Ishikawa (cell line): Measurements from ENCODE around the gene ZNF292.

Experiments used
- CEBPB ChIP-seq: IDR thresholded peaks from 2 replicates; pipeline ENCODE4 v1.6.1; 2012
- CREB1 ChIP-seq: IDR thresholded peaks from 2 replicates; pipeline ENCODE4 v1.6.1; 2012; ENCODE audit warnings: low read depth
- EGR1 ChIP-seq: IDR thresholded peaks from 2 replicates; pipeline ENCODE4 v1.6.1; 2012
- EP300 ChIP-seq: IDR thresholded peaks from 2 replicates; pipeline ENCODE4 v1.6.1; 2012; ENCODE audit warnings: borderline replicate concordance
- FOXM1 ChIP-seq: IDR thresholded peaks from 2 replicates; pipeline ENCODE4 v1.6.1; 2012; ENCODE audit warnings: low read depth, borderline replicate concordance
- MAX ChIP-seq: IDR thresholded peaks from 2 replicates; pipeline ENCODE4 v1.6.1; 2012
- NFIC ChIP-seq: IDR thresholded peaks from 2 replicates; pipeline ENCODE4 v1.6.1; 2012
- RAD21 ChIP-seq: IDR thresholded peaks from 2 replicates; pipeline ENCODE4 v1.6.1; 2012; ENCODE audit warnings: low read depth
- REST ChIP-seq: IDR thresholded peaks from 2 replicates; pipeline ENCODE4 v1.6.1; 2012; ENCODE audit warnings: low read depth, mild to moderate bottlenecking
- TAF1 ChIP-seq: IDR thresholded peaks from 2 replicates; pipeline ENCODE4 v1.6.1; 2012; ENCODE audit warnings: low read depth, mild to moderate bottlenecking
- TCF12 ChIP-seq: IDR thresholded peaks from 2 replicates; pipeline ENCODE4 v1.6.1; 2012; ENCODE audit warnings: low read depth
- TEAD4 ChIP-seq: IDR thresholded peaks from 2 replicates; pipeline ENCODE4 v1.6.1; 2012
- USF1 ChIP-seq: IDR thresholded peaks from 2 replicates; pipeline ENCODE4 v1.6.1; 2012
- YY1 ChIP-seq: IDR thresholded peaks from 2 replicates; pipeline ENCODE4 v1.6.1; 2012; ENCODE audit warnings: low read depth
- ZBTB7A ChIP-seq: IDR thresholded peaks from 2 replicates; pipeline ENCODE4 v1.6.1; 2012; ENCODE audit warnings: low read depth

ZNF292 gene

GRCh38 chr6:87241304-87241703 lies 85.9 kb downstream of the ZNF292 start:
- TF ChIP-seq CEBPB, result no peak
- no peak for TF ChIP-seq TCF12
- no peak for TF ChIP-seq ZBTB7A
- no peak for TF ChIP-seq NFIC
- TF ChIP-seq USF1, result no peak
- TF ChIP-seq YY1, result no peak
- no peak for TF ChIP-seq EP300
- TF ChIP-seq EGR1, result no peak
- TF ChIP-seq TAF1, result no peak
- TF ChIP-seq TEAD4, result no peak
- TF ChIP-seq CREB1, result no peak
- TF ChIP-seq MAX, result no peak
- no peak for TF ChIP-seq FOXM1
- no peak for TF ChIP-seq RAD21
- TF ChIP-seq REST, result no peak

GRCh38 chr6:87242311-87242710 lies 86.9 kb downstream of the ZNF292 start:
- no peak for TF ChIP-seq MAX
- TF ChIP-seq NFIC, result no peak
- TF ChIP-seq RAD21, result no peak
- no peak for TF ChIP-seq FOXM1
- no peak for TF ChIP-seq USF1
- TF ChIP-seq TCF12, result no peak
- TF ChIP-seq REST, result no peak
- no peak for TF ChIP-seq EGR1
- TF ChIP-seq EP300, result no peak
- no peak for TF ChIP-seq CREB1
- TF ChIP-seq TAF1, result no peak
- TF ChIP-seq ZBTB7A, result no peak
- no peak for TF ChIP-seq TEAD4
- no peak for TF ChIP-seq CEBPB
- TF ChIP-seq YY1, result no peak

- TF ChIP-seq TAF1, result no peak
- no peak for TF ChIP-seq FOXM1
- TF ChIP-seq RAD21, result no peak
- TF ChIP-seq ZBTB7A, result no peak
- no peak for TF ChIP-seq CREB1
- TF ChIP-seq REST, result no peak
- TF ChIP-seq CEBPB, result no peak
- TF ChIP-seq EGR1, result no peak
- TF ChIP-seq MAX, result no peak
- no peak for TF ChIP-seq NFIC
These were observed 88.4 kb downstream of the ZNF292 start for GRCh38 chr6:87243812-87244211.

- TF ChIP-seq ZBTB7A (no peak), TEAD4 (no peak), CEBPB (no peak), USF1 (no peak), CREB1 (no peak), REST (no peak), RAD21 (no peak), YY1 (no peak), TAF1 (no peak), MAX (no peak), EP300 (no peak), TCF12 (no peak), EGR1 (no peak), NFIC (no peak), FOXM1 (no peak)
These were observed 89.0 kb downstream of the ZNF292 start for GRCh38 chr6:87244380-87244779.
